Right forelimb (tissue), 1 donor: ENCODE data around the gene KLK12.

Source experiments
- DNase-seq: peaks from one replicate; pipeline ENCODE4 v3.0.0-alpha.2; 2018

KLK12 gene

GRCh38 chr19:51044327-51044726 is 9.5 kb upstream of the KLK12 start:
- no peak for DNase-seq

GRCh38 chr19:51043497-51043896 is 8.7 kb upstream of the KLK12 start:
- DNase-seq, result no peak

- no peak for DNase-seq
Measured at GRCh38 chr19:51040151-51040550, 5.3 kb upstream of the KLK12 start.

- no peak for DNase-seq
Measured at GRCh38 chr19:51036519-51036918, 1.7 kb upstream of the KLK12 start.

- DNase-seq, result no peak
Measured at GRCh38 chr19:51031880-51032225, 2.9 kb downstream of the KLK12 start.

- no peak for DNase-seq
Measured at GRCh38 chr19:51031220-51031879, 3.5 kb downstream of the KLK12 start.

- no peak for DNase-seq
Measured at GRCh38 chr19:51030631-51031030, 4.2 kb downstream of the KLK12 start.

- no peak for DNase-seq
Measured at GRCh38 chr19:51029718-51030117, 5.1 kb downstream of the KLK12 start.

- no peak for DNase-seq
Measured at GRCh38 chr19:51027873-51028272, 6.9 kb downstream of the KLK12 start.

- no peak for DNase-seq
Measured at GRCh38 chr19:51027126-51027806, 7.5 kb downstream of the KLK12 start.

- DNase-seq, result no peak
Measured at GRCh38 chr19:51026554-51026831, 8.3 kb downstream of the KLK12 start, which contains the start of gene KLK11. Gene KLK11 (minus strand): TSS chr19:51026616. CDS start chr19:51025631, 985 bp downstream.

GRCh38 chr19:51025809-51026553 is 8.8 kb downstream of the KLK12 start:
- DNase-seq, result no peak

GRCh38 chr19:51025401-51025800 is 9.4 kb downstream of the KLK12 start:
- no peak for DNase-seq

GRCh38 chr19:51024924-51025323 is 9.9 kb downstream of the KLK12 start:
- DNase-seq, result no peak

GRCh38 chr19:51023946-51024345 is 10.9 kb downstream of the KLK12 start:
- no peak for DNase-seq

GRCh38 chr19:51022526-51022925 is 12.3 kb downstream of the KLK12 start:
- no peak for DNase-seq

- no peak for DNase-seq
Measured at GRCh38 chr19:51020988-51021651, 13.7 kb downstream of the KLK12 start.

- no peak for DNase-seq
Measured at GRCh38 chr19:51019544-51019925, 15.3 kb downstream of the KLK12 start, which contains the start of gene KLK10. Gene KLK10 (minus strand): TSS chr19:51019709. CDS start chr19:51019130, 579 bp downstream.

GRCh38 chr19:51018745-51019543 is 15.9 kb downstream of the KLK12 start:
- no peak for DNase-seq

- DNase-seq, result no peak
Measured at GRCh38 chr19:51016798-51017683, 17.8 kb downstream of the KLK12 start.

GRCh38 chr19:51015691-51016267 is 19.0 kb downstream of the KLK12 start:
- DNase-seq, result no peak
